Measurements from ENCODE around the gene CAMK2D.

The CAMK2D gene

GRCh38 chr4:113419631-113420030 is 341.9 kb downstream of the CAMK2D start:
- no peak for DNase-seq

GRCh38 chr4:113411496-113411938 is 350.0 kb downstream of the CAMK2D start:
- DNase-seq = no peak

- no peak for DNase-seq
Measured at GRCh38 chr4:113410686-113411085, 350.9 kb downstream of the CAMK2D start.

GRCh38 chr4:113409181-113409580 is 352.4 kb downstream of the CAMK2D start:
- DNase-seq = no peak

GRCh38 chr4:113407409-113407808 is 354.1 kb downstream of the CAMK2D start:
- DNase-seq = no peak

GRCh38 chr4:113406723-113407016 is 354.9 kb downstream of the CAMK2D start:
- peak; percentile 7 for DNase-seq

GRCh38 chr4:113405874-113406722 is 355.4 kb downstream of the CAMK2D start:
- DNase-seq = no peak

GRCh38 chr4:113404841-113405240 is 356.7 kb downstream of the CAMK2D start:
- DNase-seq = no peak

- DNase-seq = no peak
Measured at GRCh38 chr4:113404167-113404571, 357.4 kb downstream of the CAMK2D start.
